Body of pancreas (tissue), 4 donors: Measurements from ENCODE around the gene THRA.

Experiments used
- CTCF ChIP-seq, 7 experiments: fragments of 450-650 bp in 4 of 7; fragments of 200-600 bp in 3 of 7; sonication (generic) in 3 of 7; IDR thresholded peaks; one replicate each; pipeline ENCODE4 v1.5.1; 2016 to 2019; ENCODE audit warnings: antibody characterized with exemption in 7 of 7
- POLR2A ChIP-seq, 3 donors: fragments of 450-650 bp; IDR thresholded peaks; one replicate each; pipeline ENCODE4 v1.6.1; 2016; ENCODE audit warnings: antibody characterized with exemption in 3 of 3, mild to moderate bottlenecking in 2 of 3

- peak; percentile 83 to 95 (median 88) for TF ChIP-seq CTCF (IDR thresholded peaks at IDR 0.05)
- no peak for TF ChIP-seq POLR2A (IDR thresholded peaks at IDR 0.05)
Measured at GRCh38 chr17:40026816-40027613, 35.8 kb upstream of the THRA start.
